ENCODE measurements around the gene PLA2G2D. TPM values are rescaled to one million over a fixed set of nuclear protein-coding genes. Genes with fewer than 3 reads are reported as not detected.

PLA2G2D gene
- total RNA-seq, 1 donor, result not detected

DNA sequence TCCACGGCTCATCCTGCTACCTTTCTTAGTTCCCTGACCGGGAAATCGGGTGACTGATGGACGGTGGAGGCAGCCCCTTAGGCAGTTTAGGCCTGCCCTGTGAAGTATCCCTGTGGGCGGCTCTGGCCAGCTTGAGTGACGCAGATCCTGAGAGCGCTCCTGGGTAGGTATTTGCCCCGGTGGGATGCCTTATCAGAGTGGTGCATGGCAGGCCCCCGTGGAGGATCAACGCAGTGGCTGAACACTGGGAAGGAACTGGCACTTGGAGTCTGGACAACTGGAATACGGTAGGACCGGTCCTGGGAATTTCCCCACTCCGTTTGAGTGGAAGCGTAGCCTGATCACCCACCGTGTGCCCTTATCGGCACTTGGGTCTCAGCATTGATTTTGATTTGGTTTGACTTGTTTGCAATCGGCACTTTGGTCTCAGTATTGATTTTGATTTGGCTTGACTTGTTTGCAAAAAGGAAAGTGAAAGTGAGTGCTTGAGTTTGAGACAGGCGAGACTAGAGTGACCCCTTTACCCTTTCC, 35.0 kb upstream of the PLA2G2D start:
- Histone ChIP-seq H3K4me2 (ENCODE audit: insufficient read depth, low read length) (no peak overlapping the region), H3K79me2 (ENCODE audit: insufficient read depth, low read length) (no peaks in the 10 kb centered on the region), H3K27me3 (ENCODE audit: insufficient read depth, low read length) (no peaks in the 10 kb centered on the region), H3K9me3 (ENCODE audit: low read depth, low read length) (peaks cover 5% of the 10 kb centered on the region), H3K27ac (ENCODE audit: low read depth, low read length) (no peak overlapping the region), H3K4me1 (ENCODE audit: insufficient read depth, low read length) (peaks cover 13% of the 10 kb centered on the region), H4K20me1 (ENCODE audit: insufficient read depth, low read length) (no peaks in the 10 kb centered on the region), H2AFZ (ENCODE audit: low read length) (peak overlapping the region; percentile 78), H3K4me3 (ENCODE audit: insufficient read depth, low read length) (no peak overlapping the region), H3K36me3 (ENCODE audit: insufficient read depth, low read length) (no peaks in the 10 kb centered on the region)
- TF ChIP-seq CTCF (IDR thresholded peaks at IDR 0.05; ENCODE audit: extremely low read depth, low read depth, low read length), result no peak
- DNase-seq (ENCODE audit: insufficient read length, low spot score, missing footprints), result peak; percentile 25

DNA sequence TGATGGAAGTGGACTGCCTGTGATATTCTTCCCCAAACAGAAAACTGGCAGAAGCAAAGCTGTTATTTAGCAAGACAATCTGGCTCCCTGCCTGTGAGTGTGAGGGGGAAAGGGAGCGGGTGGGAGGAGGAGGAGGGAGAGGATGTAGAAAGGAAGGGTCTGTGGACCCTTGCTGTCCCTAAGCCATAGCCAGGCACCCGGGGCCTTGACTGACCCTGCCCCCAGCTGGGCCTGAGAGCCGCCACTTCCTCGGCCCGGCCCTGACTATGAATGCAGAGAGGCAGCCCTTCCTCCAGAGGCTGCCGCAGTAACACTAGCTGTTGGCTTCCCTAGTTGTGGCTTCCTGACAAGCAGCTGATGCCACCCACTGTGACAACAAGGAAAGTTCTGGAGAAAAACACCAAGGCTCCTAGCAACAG, 33.7 kb upstream of the PLA2G2D start:
- H3K27ac ChIP-seq (ENCODE audit: low read depth, low read length), result no peak overlapping the region

GRCh38 chr1:20152599-20152930, 33.2 kb upstream of the PLA2G2D start:
- TF ChIP-seq CTCF (IDR thresholded peaks at IDR 0.05; ENCODE audit: extremely low read depth, low read depth, low read length), result peak; percentile 6
- no peaks in the 10 kb centered on the region for H3K36me3 ChIP-seq (ENCODE audit: insufficient read depth, low read length)
- H3K27me3 ChIP-seq (ENCODE audit: insufficient read depth, low read length), result no peaks in the 10 kb centered on the region
- peak overlapping the region; percentile 69 for H2AFZ ChIP-seq (ENCODE audit: low read length)
- no peaks in the 10 kb centered on the region for H3K9me3 ChIP-seq (ENCODE audit: low read depth, low read length)
- H3K4me3 ChIP-seq (ENCODE audit: insufficient read depth, low read length), result no peak overlapping the region
- H3K79me2 ChIP-seq (ENCODE audit: insufficient read depth, low read length), result no peaks in the 10 kb centered on the region
- peak; percentile 27 for DNase-seq (ENCODE audit: insufficient read length, low spot score, missing footprints)
- peak overlapping the region; percentile 83 for H3K4me2 ChIP-seq (ENCODE audit: insufficient read depth, low read length)
- H3K4me1 ChIP-seq (ENCODE audit: insufficient read depth, low read length), result peaks cover 13% of the 10 kb centered on the region
- no peak overlapping the region for H3K27ac ChIP-seq (ENCODE audit: low read depth, low read length)
- H4K20me1 ChIP-seq (ENCODE audit: insufficient read depth, low read length), result no peaks in the 10 kb centered on the region

More for the DNA sequence above, 33.7 kb upstream of the PLA2G2D start:
- DNase-seq (ENCODE audit: insufficient read length, low spot score, missing footprints), result peak; percentile 64
- Histone ChIP-seq H3K36me3 (ENCODE audit: insufficient read depth, low read length) (no peaks in the 10 kb centered on the region), H3K9me3 (ENCODE audit: low read depth, low read length) (no peaks in the 10 kb centered on the region), H3K4me2 (ENCODE audit: insufficient read depth, low read length) (no peak overlapping the region), H3K79me2 (ENCODE audit: insufficient read depth, low read length) (no peaks in the 10 kb centered on the region), H4K20me1 (ENCODE audit: insufficient read depth, low read length) (no peaks in the 10 kb centered on the region), H3K4me1 (ENCODE audit: insufficient read depth, low read length) (peaks cover 13% of the 10 kb centered on the region), H3K4me3 (ENCODE audit: insufficient read depth, low read length) (no peak overlapping the region), H2AFZ (ENCODE audit: low read length) (peak overlapping the region; percentile 69), H3K27me3 (ENCODE audit: insufficient read depth, low read length) (no peaks in the 10 kb centered on the region)
- no peak for TF ChIP-seq CTCF (IDR thresholded peaks at IDR 0.05; ENCODE audit: extremely low read depth, low read depth, low read length)

- Histone ChIP-seq H3K79me2 (ENCODE audit: insufficient read depth, low read length) (no peaks in the 10 kb centered on the region), H2AFZ (ENCODE audit: low read length) (peak overlapping the region; percentile 92), H3K4me3 (ENCODE audit: insufficient read depth, low read length) (peak overlapping the region; percentile 63), H3K4me1 (ENCODE audit: insufficient read depth, low read length) (peaks cover 13% of the 10 kb centered on the region), H3K27me3 (ENCODE audit: insufficient read depth, low read length) (no peaks in the 10 kb centered on the region), H3K36me3 (ENCODE audit: insufficient read depth, low read length) (no peaks in the 10 kb centered on the region), H3K4me2 (ENCODE audit: insufficient read depth, low read length) (peak overlapping the region; percentile 83), H4K20me1 (ENCODE audit: insufficient read depth, low read length) (no peaks in the 10 kb centered on the region), H3K27ac (ENCODE audit: low read depth, low read length) (no peak overlapping the region), H3K9me3 (ENCODE audit: low read depth, low read length) (no peaks in the 10 kb centered on the region)
- peak; percentile 99 for DNase-seq (ENCODE audit: insufficient read length, low spot score, missing footprints)
- peak; percentile 85 for TF ChIP-seq CTCF (IDR thresholded peaks at IDR 0.05; ENCODE audit: extremely low read depth, low read depth, low read length)
Measured at GRCh38 chr1:20151906-20152598, 32.7 kb upstream of the PLA2G2D start.

Data from osteoblast (primary cell).